HG03354 (cell line): ENCODE data around the gene ZNF221.
"Not testable (repeated sequence)": the region's sequence is repeated elsewhere in the genome, so short reads cannot be mapped to it uniquely, and the experiment has no call there.

Experiments
- ATAC-seq: cut with Tn5 transposase; IDR thresholded peaks from one replicate; pipeline ENCODE4 v1.9.1; 2021; ENCODE audit warnings: mild to moderate bottlenecking; ENCODE audit not compliant: unreplicated experiment, poor library complexity, severe bottlenecking

ZNF221 gene

GRCh38 chr19:43950834-43951645 is at the start of gene ZNF221:
ZNF221 (plus strand) TSS chr19:43951228; CDS start chr19:43962727, 11,499 bp downstream.
- ATAC-seq = peak; percentile 95

DNA sequence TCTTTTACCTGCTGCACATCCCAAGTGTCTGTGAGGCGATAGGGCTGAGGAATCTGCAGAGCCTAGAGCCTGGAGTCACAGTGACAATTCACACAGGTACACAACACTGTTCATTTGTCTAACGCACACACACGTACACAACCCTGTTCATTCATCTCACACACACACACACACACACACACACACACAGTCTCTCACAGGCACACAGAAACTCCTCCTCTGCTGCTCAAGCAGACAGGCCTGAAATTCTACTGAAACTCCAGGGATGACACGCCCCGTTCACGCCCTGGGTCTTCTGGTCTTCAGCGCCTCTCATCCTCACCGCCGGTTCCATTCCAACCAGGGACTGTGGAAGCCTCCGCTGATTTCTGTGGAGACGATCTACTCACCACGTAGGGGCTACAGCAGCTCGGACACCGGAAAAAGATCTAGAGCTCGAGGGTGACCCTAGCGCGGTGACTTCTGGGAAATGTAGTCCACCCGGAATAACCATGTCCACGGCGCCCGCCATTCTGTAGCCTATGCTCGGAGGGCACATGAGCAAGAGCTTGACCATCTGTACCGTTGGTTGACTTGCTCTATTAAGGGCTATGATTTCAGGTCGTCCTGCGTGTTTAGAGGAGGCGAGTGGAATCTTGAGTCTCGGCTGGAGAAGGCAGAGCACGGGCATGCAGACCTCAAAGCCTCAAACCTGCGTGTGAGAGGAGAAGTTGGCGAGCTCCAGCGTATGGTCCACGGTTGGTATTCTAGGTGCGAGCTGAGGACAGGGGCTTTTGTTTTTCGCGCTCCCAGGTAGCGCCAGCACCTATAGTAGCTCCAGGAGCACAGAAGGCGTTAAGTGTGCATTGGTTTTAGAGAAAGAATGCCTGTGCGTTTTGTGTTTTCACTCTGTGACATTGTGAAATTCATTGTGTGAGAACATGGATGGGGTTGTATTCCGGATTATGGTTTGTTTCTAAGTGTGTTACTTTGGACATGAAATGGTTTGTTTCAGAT is 49.3 kb upstream of the ZNF221 start:
- peak; percentile 94 for ATAC-seq

DNA sequence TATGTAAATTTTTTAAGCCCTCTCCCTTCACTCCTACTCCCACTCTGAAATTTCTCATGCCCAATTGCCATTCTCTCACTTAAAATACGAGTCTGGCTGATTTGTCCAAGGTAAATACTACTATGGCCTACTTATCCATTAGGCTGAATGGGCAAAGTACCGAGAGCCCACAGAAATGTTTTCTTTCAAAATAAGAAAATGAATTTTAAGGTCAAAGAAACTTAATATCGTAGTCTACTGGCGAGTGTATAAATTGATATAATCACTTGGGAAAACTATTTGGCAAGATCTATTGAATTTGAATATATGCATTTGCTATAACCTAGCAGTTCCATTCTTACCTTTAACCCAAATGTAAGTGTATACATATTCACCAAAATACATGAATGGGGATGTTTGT is 48.6 kb upstream of the ZNF221 start:
- ATAC-seq = no peak

GRCh38 chr19:43905897-43906296 is 45.1 kb upstream of the ZNF221 start:
- no peak for ATAC-seq

GRCh38 chr19:43906774-43907173 is 44.3 kb upstream of the ZNF221 start:
- ATAC-seq = no peak

GRCh38 chr19:43908659-43909058 is 42.4 kb upstream of the ZNF221 start:
- ATAC-seq = no peak

DNA sequence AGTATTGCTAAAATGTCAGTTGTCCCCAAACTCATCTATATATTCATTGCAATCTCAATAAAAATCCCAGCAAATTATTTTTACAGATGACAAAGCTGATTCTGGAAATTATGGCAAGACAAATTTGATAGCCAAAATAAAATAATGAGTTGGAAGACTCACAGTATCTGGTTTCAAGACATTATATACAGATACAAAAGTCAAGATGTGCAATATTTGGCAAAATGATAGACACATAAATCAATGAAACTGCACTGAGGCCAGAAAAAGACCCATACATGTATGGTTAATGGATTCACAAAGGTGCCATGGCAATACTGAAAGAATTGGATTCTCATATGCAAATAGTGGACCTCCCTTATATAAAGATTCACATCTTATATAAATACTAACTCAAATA is 40.1 kb upstream of the ZNF221 start:
- no peak for ATAC-seq

DNA sequence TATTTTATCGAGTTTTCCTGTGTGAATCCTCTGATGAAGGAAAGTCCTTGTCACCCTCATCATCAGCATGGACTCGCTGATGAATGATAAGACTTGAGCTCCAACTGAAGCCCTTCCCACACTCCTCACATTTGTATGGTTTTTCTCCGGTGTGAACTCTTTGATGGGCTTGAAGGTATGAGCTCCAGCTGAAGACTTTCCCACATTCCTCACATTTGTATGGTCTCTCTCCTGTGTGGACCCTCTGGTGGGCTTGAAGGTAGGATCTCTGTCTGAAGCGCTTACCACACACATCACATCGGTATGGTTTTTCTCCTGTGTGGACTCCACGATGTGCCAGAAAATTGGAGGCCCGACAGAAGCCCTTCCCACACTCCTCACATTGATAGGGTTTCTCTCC is 37.6 kb upstream of the ZNF221 start:
- ATAC-seq = no peak

DNA sequence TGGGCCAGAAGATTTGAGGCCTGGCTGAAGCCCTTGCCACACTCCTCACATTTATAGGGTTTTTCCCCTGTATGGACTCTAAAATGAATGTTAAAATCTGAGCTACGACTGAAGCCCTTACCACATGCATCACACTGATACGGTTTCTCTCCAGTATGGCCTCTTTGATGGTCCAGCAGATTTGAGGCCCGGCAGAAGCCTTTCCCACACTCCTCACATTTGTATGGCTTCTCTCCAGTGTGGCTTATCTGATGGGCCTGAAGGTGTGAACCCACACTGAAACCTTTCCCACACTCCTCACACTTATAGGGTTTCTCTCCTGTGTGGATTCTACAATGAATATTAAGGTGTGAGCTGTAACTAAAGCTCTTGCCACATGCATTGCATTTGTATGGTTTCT is 37.0 kb upstream of the ZNF221 start:
- no peak for ATAC-seq

GRCh38 chr19:43923875-43924274 is 27.2 kb upstream of the ZNF221 start:
- ATAC-seq = no peak

- ATAC-seq = no peak
These were observed 22.2 kb upstream of the ZNF221 start for GRCh38 chr19:43928820-43929219.

DNA sequence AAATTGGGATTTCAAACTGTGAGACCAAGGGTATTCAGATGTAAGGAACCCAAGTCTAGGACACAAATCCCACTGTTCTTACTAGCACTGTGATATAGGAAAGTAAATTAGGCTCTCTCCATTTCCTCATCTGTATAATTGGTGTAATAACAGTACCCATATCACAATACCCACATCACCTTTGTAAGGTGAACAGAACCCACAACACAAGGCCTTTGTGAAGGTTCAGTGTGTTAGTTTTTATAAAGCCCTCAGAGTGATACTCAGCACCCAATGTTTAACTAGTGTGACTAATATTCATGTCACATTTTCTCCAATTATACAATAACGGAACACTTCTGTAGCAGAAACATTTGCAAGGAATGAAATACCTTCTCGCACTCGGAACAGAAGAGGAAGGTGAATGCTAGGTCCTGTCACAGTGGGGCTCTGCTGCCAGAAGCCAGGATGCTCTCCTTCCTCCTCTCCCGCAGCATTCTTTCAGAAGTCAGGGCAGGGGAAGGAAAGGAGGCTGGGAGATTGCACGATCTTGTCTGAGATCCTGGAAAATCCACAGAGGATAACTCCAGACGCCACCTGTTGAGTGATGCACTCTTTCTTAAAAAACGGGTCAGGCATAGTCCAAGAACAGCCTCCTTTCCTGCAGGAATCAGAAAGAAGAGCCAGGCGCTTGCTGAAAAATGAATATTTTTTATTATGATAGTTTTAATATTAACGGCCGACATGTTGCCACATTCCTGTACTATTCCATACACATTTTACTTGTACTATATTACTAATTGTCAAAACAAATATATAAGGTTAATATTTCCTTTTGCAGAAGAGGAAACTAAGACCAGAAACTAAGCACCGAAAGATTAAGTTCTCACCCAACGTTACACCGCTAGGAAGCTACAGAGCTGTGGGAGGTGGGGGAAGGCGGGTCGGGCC is 16.7 kb upstream of the ZNF221 start:
- no peak for ATAC-seq

DNA sequence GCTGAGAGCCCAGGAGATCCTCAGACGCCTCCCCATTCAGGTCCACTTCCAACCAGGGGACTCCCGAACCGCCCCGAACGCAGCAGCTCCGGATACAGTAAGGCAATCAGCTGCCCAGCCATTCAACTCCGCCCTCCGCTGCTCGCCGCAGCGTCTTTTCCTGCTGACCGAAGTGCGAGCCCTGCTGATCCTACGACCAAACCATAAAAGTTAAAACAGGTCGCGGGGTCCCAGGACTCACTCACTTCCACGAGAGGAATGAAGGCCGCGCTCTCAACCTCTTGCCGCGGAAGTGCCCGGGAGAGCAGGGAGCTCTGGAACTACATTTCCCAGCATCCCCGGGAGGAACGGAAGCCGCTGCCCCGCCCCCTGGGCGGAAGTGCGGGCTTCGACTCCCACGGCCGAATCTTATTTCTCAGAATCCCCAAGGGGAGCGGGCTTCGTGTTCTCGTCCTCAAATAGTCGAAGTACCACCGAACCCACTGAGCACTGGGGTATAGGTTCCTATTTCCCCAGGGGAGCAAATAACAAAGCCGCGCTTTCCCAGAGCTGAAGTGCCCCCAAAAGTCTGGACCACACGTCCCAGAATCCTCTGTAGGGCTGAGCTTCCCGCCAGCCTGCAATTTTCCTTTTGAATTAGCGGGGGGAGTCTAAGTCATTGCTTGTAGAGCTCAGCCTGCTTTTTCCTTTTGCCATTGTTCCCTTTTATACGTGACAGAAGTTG is 15.9 kb upstream of the ZNF221 start, which contains the start of gene ZNF45:
Gene ZNF45, minus strand, starts transcription at position 298 of the 724 bp plus-strand sequence. CDS start 13,097 bp downstream, outside the sequence.
- ATAC-seq = peak; percentile 94

- no peak for ATAC-seq
These were observed 14.8 kb upstream of the ZNF221 start for GRCh38 chr19:43936188-43936587.

DNA sequence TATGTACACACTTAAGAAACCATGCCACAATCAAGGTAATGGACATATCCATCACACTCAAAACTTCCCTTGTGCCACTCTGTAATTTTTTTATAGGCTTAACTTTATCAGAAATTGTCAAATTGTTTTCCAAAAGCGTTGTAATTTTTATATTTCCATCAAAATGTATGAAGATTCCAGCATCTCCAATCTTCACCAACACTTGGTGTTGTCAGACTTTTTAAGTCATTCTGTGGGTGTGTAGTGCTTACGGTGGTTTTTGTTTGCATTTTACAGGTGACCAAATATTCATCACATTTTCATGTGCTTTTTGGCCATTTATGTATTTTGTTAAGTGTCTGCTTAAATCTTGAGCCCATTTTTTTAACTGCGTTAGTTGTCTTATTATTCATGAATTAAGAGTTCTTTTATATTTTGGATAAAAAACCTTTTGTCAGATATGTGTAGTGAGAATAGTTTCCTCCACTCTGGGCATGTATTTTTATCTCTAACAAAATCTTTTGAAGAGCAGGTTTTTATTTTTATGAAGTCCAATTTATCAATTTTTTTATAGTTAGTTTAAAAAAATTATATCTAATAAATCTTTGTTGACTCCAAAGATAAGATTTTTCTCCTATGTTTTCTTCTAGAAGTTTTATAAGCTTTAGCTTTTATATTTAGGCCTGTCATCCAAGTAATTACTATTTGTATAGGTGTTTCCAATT is 11.3 kb upstream of the ZNF221 start:
- ATAC-seq = no peak

DNA sequence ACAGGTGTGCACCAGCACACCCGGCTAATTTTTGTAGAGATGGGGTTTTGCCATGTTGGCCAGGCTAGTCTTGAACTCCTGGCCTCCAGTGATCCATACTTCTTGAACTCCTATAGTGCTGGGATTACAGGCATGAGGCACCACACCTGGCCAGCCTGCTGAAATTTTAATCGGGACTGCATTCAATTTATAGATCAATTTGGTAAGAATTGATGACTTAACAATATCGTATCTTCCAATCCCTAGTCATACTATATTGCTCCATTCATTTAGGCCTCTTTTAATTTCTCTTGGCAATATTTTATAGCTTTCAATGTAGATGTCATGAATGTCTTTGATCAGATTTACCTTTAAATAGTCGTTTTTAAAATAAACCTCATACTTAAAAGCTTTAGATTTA is 10.3 kb upstream of the ZNF221 start:
- ATAC-seq = no peak

- no peak for ATAC-seq
These were observed 9.8 kb upstream of the ZNF221 start for GRCh38 chr19:43941209-43941608.

DNA sequence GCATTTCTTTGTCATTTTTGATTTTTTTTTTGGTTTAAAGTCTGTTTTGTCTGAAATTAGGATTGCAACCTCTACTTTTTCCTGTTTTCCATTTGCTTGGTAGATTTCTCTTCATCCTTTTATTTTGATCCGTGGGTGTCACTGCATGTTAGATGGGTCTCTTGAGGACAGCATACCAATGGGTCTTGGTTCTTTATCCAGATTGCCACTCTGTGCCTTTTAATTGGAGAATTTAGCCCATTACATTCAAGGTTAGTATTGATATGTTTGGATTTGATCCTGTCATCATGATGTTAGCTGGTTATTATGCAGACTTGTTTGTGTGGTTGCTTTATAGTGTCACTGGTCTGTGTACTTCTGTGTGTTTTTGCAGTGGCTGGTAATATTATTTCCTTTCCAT is 3.6 kb upstream of the ZNF221 start:
- not testable (repeated sequence) for ATAC-seq
